22Rv1 (cell line): ENCODE measurements around the gene ELP4.
"Not testable (repeated sequence)": the region's sequence is repeated elsewhere in the genome, so short reads cannot be mapped to it uniquely, and the experiment has no call there.

ENCODE experiments used
- H3K27ac ChIP-seq: fragments of 450-650 bp; 2 replicates; pipeline ENCODE4 v1.5.1; 2017
- ZFX ChIP-seq: fragments of 450-650 bp; IDR thresholded peaks from 2 replicates; pipeline ENCODE4 v1.6.1; 2017; ENCODE audit warnings: antibody characterized with exemption, borderline replicate concordance
- TF ChIP-seq, protein P1 (sequence below): fragments of 450-650 bp; IDR thresholded peaks from 2 replicates; pipeline ENCODE4 v1.5.1; 2017; ENCODE audit warnings: mild to moderate bottlenecking

The ELP4 gene

DNA sequence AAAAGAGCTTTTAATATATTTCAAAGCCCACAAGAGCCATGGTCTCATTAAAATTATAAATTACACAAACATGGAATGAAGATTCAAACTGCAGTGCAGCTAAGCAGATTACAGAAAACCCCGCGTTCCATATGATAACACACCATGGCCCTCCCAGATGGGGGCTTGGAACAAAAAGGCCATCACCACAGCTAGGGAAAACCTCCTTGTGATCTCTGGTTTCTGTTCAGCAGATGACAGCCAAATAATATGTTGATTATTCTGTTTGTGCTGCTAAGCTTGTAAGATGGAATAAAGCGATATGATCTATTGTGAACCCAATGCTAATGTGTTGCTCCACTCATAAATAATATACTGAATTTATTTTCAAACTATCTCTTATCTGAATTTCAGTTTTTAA lies 28.6 kb upstream of the ELP4 start:
- TF ChIP-seq, protein P1, sequence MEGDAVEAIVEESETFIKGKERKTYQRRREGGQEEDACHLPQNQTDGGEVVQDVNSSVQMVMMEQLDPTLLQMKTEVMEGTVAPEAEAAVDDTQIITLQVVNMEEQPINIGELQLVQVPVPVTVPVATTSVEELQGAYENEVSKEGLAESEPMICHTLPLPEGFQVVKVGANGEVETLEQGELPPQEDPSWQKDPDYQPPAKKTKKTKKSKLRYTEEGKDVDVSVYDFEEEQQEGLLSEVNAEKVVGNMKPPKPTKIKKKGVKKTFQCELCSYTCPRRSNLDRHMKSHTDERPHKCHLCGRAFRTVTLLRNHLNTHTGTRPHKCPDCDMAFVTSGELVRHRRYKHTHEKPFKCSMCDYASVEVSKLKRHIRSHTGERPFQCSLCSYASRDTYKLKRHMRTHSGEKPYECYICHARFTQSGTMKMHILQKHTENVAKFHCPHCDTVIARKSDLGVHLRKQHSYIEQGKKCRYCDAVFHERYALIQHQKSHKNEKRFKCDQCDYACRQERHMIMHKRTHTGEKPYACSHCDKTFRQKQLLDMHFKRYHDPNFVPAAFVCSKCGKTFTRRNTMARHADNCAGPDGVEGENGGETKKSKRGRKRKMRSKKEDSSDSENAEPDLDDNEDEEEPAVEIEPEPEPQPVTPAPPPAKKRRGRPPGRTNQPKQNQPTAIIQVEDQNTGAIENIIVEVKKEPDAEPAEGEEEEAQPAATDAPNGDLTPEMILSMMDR: no peak
- TF ChIP-seq ZFX: no peak
- no peak overlapping the region for H3K27ac ChIP-seq

- no peak overlapping the region for H3K27ac ChIP-seq
- TF ChIP-seq, protein P1: no peak
- no peak for TF ChIP-seq ZFX
These were observed 25.1 kb upstream of the ELP4 start for GRCh38 chr11:31484497-31484896.

GRCh38 chr11:31487848-31488247 lies 21.7 kb upstream of the ELP4 start:
- no peak for TF ChIP-seq ZFX
- TF ChIP-seq, protein P1: peak; percentile 48
- H3K27ac ChIP-seq: no peak overlapping the region

- H3K27ac ChIP-seq: no peak overlapping the region
- TF ChIP-seq, protein P1: no peak
- no peak for TF ChIP-seq ZFX
These were observed 17.1 kb upstream of the ELP4 start for GRCh38 chr11:31492320-31492913.

- TF ChIP-seq, protein P1: no peak
- no peak for TF ChIP-seq ZFX
- H3K27ac ChIP-seq: no peak overlapping the region
These were observed 16.3 kb upstream of the ELP4 start for GRCh38 chr11:31493235-31493634.

DNA sequence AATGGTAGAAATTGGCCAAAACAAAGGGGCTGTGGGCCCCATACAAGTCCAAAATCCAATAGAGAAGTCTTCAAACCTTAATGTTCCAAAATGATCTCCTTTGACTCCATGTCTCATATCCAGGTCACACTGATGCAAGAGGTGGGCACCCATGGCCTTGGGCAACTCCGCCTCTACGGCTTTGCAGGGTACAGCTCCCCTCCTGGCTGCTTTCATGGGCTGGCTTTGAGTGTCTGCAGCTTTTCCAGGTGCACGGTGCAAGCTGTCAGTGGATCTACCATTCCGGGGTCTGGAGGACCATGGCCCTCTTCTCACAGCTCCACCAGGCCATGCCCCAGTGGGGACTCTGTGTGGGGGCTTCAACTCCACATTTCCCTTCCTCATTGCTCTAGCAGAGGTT lies 15.8 kb upstream of the ELP4 start:
- H3K27ac ChIP-seq: not testable (repeated sequence)

GRCh38 chr11:31499576-31500178 lies 9.9 kb upstream of the ELP4 start:
- no peak overlapping the region for H3K27ac ChIP-seq
- TF ChIP-seq, protein P1: no peak
- no peak for TF ChIP-seq ZFX

DNA sequence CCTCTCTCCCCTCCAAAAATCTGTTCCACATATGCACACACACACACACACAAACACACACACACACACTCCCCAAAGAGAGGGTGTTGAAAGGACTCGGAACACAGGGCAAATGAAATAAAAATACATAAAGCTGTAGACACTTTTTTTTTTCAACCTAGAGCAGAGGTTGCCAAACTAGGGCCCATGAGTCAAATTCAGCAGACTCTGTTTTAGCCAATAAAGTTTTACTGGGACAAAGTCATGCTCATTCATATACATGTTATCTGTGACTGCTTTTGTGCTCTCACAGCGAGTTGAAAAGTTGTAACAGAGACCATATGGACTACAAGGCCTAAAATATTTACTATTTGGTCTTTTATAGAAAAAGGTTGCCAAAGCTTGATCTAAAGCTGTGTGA lies 9.0 kb upstream of the ELP4 start:
- TF ChIP-seq ZFX: no peak
- TF ChIP-seq, protein P1: no peak
- no peak overlapping the region for H3K27ac ChIP-seq
